Activated B cell treated with CpG ODN at 0.5 μM for 24 hours (primary cell): Measurements from ENCODE around the gene CCNF. TPM values are rescaled to one million over a fixed set of nuclear protein-coding genes. Genes with fewer than 3 reads are reported as not detected.
"Not testable (repeated sequence)": the region's sequence is repeated elsewhere in the genome, so short reads cannot be mapped to it uniquely, and the experiment has no call there.

ENCODE experiments used
- ATAC-seq: fragments of 200-7000 bp; cut with Tn5 transposase; one replicate; pipeline ENCODE4 v1.10.0; 2021; ENCODE audit warnings: low read depth, mild to moderate bottlenecking, moderate library complexity
- CTCF ChIA-PET: fragments of 350-600 bp; sonication (Branson Sonifier 250); formaldehyde crosslinking; loops from one replicate; lab custom pipeline; 2021; ENCODE audit warnings: antibody characterized with exemption; lab: Charles Lee
- POLR2A ChIA-PET: fragments of 350-600 bp; sonication (Branson Sonifier 250); formaldehyde crosslinking; loops from one replicate; lab custom pipeline; 2021; ENCODE audit warnings: antibody characterized with exemption; lab: Charles Lee
- DNase-seq: peaks from one replicate; pipeline ENCODE4 v3.0.0; 2022
- H3K27ac Mint-ChIP-seq: one replicate; pipeline ENCODE4 v1.8.0; 2020; ENCODE audit warnings: mixed read lengths
- H3K27me3 Mint-ChIP-seq: one replicate; pipeline ENCODE4 v1.8.0; 2021; ENCODE audit warnings: mixed read lengths
- H3K36me3 Mint-ChIP-seq: one replicate; pipeline ENCODE4 v1.8.0; 2021; ENCODE audit warnings: low read depth, mixed read lengths
- H3K4me1 Mint-ChIP-seq: one replicate; pipeline ENCODE4 v1.8.0; 2021; ENCODE audit warnings: mixed read lengths
- H3K4me3 Mint-ChIP-seq: one replicate; pipeline ENCODE4 v1.8.0; 2020; ENCODE audit warnings: mild to moderate bottlenecking, mixed read lengths
- H3K9me3 Mint-ChIP-seq: one replicate; pipeline ENCODE4 v1.8.0; 2020; ENCODE audit warnings: mixed read lengths
- CTCF ChIP-seq: fragments of 200-600 bp; IDR thresholded peaks from one replicate; pipeline ENCODE4 v1.8.0; 2022; ENCODE audit warnings: antibody characterized with exemption, mild to moderate bottlenecking
- intact Hi-C: fragments of 100-400 bp; cut with micrococcal nuclease; formaldehyde crosslinking; loops from one replicate; pipeline ENCODE4 v1.15.1; 2024
- total RNA-seq: library from RNA; stranded (reverse); gene quantifications from 2 replicates; pipeline ENCODE4 v1.2.3, GENCODE V29; 2022

CCNF gene
- total RNA-seq, 1 donor from 2014 or later, result 5.5 TPM

GRCh38 chr16:2432801-2433505 lies 3.7 kb downstream of the CCNF start:
- peaks cover 17% of the 10 kb centered on the region for H3K36me3 Mint-ChIP-seq
- peaks cover 16% of the 10 kb centered on the region for H3K4me1 Mint-ChIP-seq
- intact Hi-C loops, result no loop called here
- no peak for TF ChIP-seq CTCF
- POLR2A ChIA-PET, result interaction anchor here (0.6 kb wide), 1 partner anchor 11 kb away, joined by 3 read pairs; no protein-coding TSS in a partner anchor
- H3K9me3 Mint-ChIP-seq, result no peaks in the 10 kb centered on the region
- CTCF ChIA-PET, result no interaction called here
- no peak overlapping the region for H3K27ac Mint-ChIP-seq
- DNase-seq (no peak), ATAC-seq (no peak)
- no peaks in the 10 kb centered on the region for H3K27me3 Mint-ChIP-seq
- no peak overlapping the region for H3K4me3 Mint-ChIP-seq

DNA sequence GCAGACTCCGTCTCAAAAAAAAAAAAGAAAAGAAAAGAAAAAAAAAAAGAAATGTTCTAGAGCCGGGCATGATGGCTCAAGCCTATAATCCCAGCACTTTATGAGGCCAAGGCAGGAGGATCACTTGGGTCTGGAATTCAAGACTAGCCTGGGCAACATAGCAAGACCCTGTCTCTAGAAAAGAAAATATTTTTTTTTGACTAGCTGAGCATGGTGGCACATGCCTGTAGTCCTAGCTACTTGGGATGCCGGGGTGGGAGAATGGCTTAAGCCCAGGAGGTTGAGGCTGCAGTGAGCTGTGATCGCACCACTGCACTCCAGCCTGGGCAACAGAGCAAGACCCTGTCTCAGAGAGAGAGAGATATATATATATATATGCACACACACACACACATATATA lies 6.0 kb downstream of the CCNF start:
- POLR2A ChIA-PET, H3K27me3 Mint-ChIP-seq, DNase-seq, ATAC-seq, intact Hi-C loops, H3K4me3 Mint-ChIP-seq, CTCF ChIA-PET, H3K9me3 Mint-ChIP-seq, H3K27ac Mint-ChIP-seq: not testable (repeated sequence)
- peaks cover 18% of the 10 kb centered on the region for H3K36me3 Mint-ChIP-seq
- peaks cover 18% of the 10 kb centered on the region for H3K4me1 Mint-ChIP-seq

GRCh38 chr16:2436110-2436509 lies 6.9 kb downstream of the CCNF start:
- Mint-ChIP-seq H3K36me3 (peaks cover 16% of the 10 kb centered on the region), H3K4me3 (no peak overlapping the region), H3K4me1 (peaks cover 16% of the 10 kb centered on the region), H3K27ac (no peak overlapping the region), H3K27me3 (no peaks in the 10 kb centered on the region), H3K9me3 (no peaks in the 10 kb centered on the region)
- DNase-seq, result no peak
- POLR2A ChIA-PET, result interaction anchor here (0.6 kb wide), 1 partner anchor 69 kb away, joined by 4 read pairs; no protein-coding TSS in a partner anchor
- ATAC-seq, result no peak
- CTCF ChIA-PET, result no interaction called here
- TF ChIP-seq CTCF, result no peak
- intact Hi-C loops, result no loop called here

- H3K27me3 Mint-ChIP-seq, result no peaks in the 10 kb centered on the region
- DNase-seq (no peak), ATAC-seq (no peak)
- H3K27ac Mint-ChIP-seq, result no peak overlapping the region
- no peak overlapping the region for H3K4me3 Mint-ChIP-seq
- no peaks in the 10 kb centered on the region for H3K9me3 Mint-ChIP-seq
- H3K36me3 Mint-ChIP-seq, result peaks cover 16% of the 10 kb centered on the region
- no peak for TF ChIP-seq CTCF
- CTCF ChIA-PET, result no interaction called here
- H3K4me1 Mint-ChIP-seq, result peaks cover 16% of the 10 kb centered on the region
- intact Hi-C loops, result no loop called here
- POLR2A ChIA-PET, result no interaction called here
Measured at GRCh38 chr16:2437032-2437790, 8.0 kb downstream of the CCNF start.

GRCh38 chr16:2438121-2438520 lies 8.9 kb downstream of the CCNF start:
- TF ChIP-seq CTCF, result no peak
- Mint-ChIP-seq H3K36me3 (peaks cover 11% of the 10 kb centered on the region), H3K27ac (no peak overlapping the region), H3K4me3 (no peak overlapping the region), H3K4me1 (peaks cover 16% of the 10 kb centered on the region), H3K27me3 (no peaks in the 10 kb centered on the region), H3K9me3 (no peaks in the 10 kb centered on the region)
- intact Hi-C loops, result no loop called here
- ChIA-PET CTCF (no interaction called here), POLR2A (no interaction called here)
- no peak for DNase-seq
- no peak for ATAC-seq
